Endothelial cell of umbilical vein (primary cell): ENCODE measurements around the gene GSG1L. TPM values are rescaled to one million over a fixed set of nuclear protein-coding genes. Genes with fewer than 3 reads are reported as not detected.

ENCODE experiments used
- BruUV-seq: library from RNA; stranded (reverse); fragments of 400-500 nt; replicated peaks from 2 replicates; lab custom pipeline; 2021; lab: Mats Ljungman, UMichigan
- CTCF ChIA-PET: fragments of 300-600, 350-600 bp; sonication (Branson Sonifier 250); formaldehyde crosslinking; loops from one replicate; lab custom pipeline; 2021; ENCODE audit warnings: antibody characterized with exemption, inconsistent platforms; lab: Charles Lee
- POLR2A ChIA-PET: fragments of 300-600, 350-600 bp; sonication (Branson Sonifier 250); formaldehyde crosslinking; loops from one replicate; lab custom pipeline; 2021; ENCODE audit warnings: antibody characterized with exemption, inconsistent platforms; lab: Charles Lee
- DNase-seq: peaks from one replicate; pipeline ENCODE4 v3.0.0-alpha.2; 2011; ENCODE audit warnings: low read depth, low spot score
- FAIRE-seq: peaks from 2 replicates; lab custom pipeline; 2011; peaks lifted over from hg19 to GRCh38; lab: Jason Lieb, UNC
- H2AFZ ChIP-seq: 2 replicates; pipeline ENCODE4 v1.6.0; 2012; ENCODE audit warnings: low read depth, low read length, control low read depth, inconsistent platforms
- H3K27ac ChIP-seq: 2 replicates; pipeline ENCODE4 v1.5.1; 2011; ENCODE audit warnings: low read depth, mild to moderate bottlenecking, control low read depth, low read length, moderate library complexity; ENCODE audit not compliant: insufficient read depth
- H3K27me3 ChIP-seq, 2 experiments: 2 replicates each; pipeline versions ENCODE4 v1.6.0 to v1.6.1; 2011; ENCODE audit warnings: low read length in 2 of 2, mixed read lengths in 1 of 2; ENCODE audit not compliant: control insufficient read depth in 2 of 2, insufficient read depth in 2 of 2
- H3K36me3 ChIP-seq, 2 experiments: 2 replicates in 1 of 2; 3 replicates in 1 of 2; pipeline ENCODE4 v1.5.1; 2011; ENCODE audit warnings: low read length in 2 of 2, mild to moderate bottlenecking in 1 of 2, moderate library complexity in 1 of 2; ENCODE audit not compliant: control insufficient read depth in 2 of 2, insufficient read depth in 2 of 2; ENCODE audit errors: extremely low read depth in 1 of 2
- H3K4me1 ChIP-seq: 3 replicates; pipeline ENCODE4 v1.5.1; 2011; ENCODE audit warnings: mild to moderate bottlenecking, low read length; ENCODE audit not compliant: control insufficient read depth, insufficient read depth; ENCODE audit errors: extremely low read depth
- H3K4me2 ChIP-seq: 2 replicates; pipeline ENCODE4 v1.6.1; 2011; ENCODE audit warnings: low read length, control low read depth, mixed read lengths; ENCODE audit not compliant: insufficient read depth
- H3K4me3 ChIP-seq, 3 experiments: fragments of 200-600 bp in 1 of 3; sonication (generic), shearing (Covaris generic) in 1 of 3; replicated peaks in 1 of 3; 2 replicates each; pipeline ENCODE4 v1.5.1; 2011 to 2016; ENCODE audit warnings: control low read depth in 3 of 3, low read length in 3 of 3, mild to moderate bottlenecking in 2 of 3, inconsistent platforms in 1 of 3, low read depth in 1 of 3, moderate library complexity in 1 of 3; ENCODE audit not compliant: insufficient read depth in 1 of 3
- H3K79me2 ChIP-seq: 2 replicates; pipeline ENCODE4 v1.6.0; 2012; ENCODE audit warnings: low read length, inconsistent platforms; ENCODE audit not compliant: control insufficient read depth, insufficient read depth
- H3K9ac ChIP-seq: replicated peaks from 2 replicates; pipeline ENCODE3; 2011; ENCODE audit warnings: low read length, control low read depth; ENCODE audit not compliant: insufficient read depth; ENCODE audit errors: extremely low read depth
- H3K9me1 ChIP-seq: replicated peaks from 3 replicates; pipeline ENCODE4 v1.6.0; 2011; ENCODE audit warnings: mild to moderate bottlenecking, low read length; ENCODE audit not compliant: control insufficient read depth, insufficient read depth; ENCODE audit errors: extremely low read depth
- H3K9me3 ChIP-seq: replicated peaks from 2 replicates; pipeline ENCODE4 v1.5.1; 2012; ENCODE audit warnings: low read length, inconsistent platforms; ENCODE audit not compliant: control insufficient read depth, insufficient read depth
- H4K20me1 ChIP-seq: replicated peaks from 2 replicates; pipeline ENCODE3; 2011; ENCODE audit warnings: mild to moderate bottlenecking, low read length; ENCODE audit not compliant: control insufficient read depth, insufficient read depth; ENCODE audit errors: extremely low read depth
- CTCF ChIP-seq, 2 donors: IDR thresholded peaks; 1 replicate in 1 of 2; 2 replicates in 1 of 2; pipeline ENCODE4 v1.5.1; 2011; ENCODE audit warnings: low read length in 2 of 2, mild to moderate bottlenecking in 2 of 2, moderate library complexity in 2 of 2, control low read depth in 1 of 2, inconsistent platforms in 1 of 2, low read depth in 1 of 2; ENCODE audit not compliant: insufficient read depth in 1 of 2; ENCODE audit errors: extremely low read depth in 1 of 2
- EZH2 ChIP-seq: IDR thresholded peaks from 2 replicates; pipeline ENCODE4 v1.6.1; 2012; ENCODE audit warnings: borderline replicate concordance, low read depth, mild to moderate bottlenecking, moderate library complexity, low read length, inconsistent platforms; ENCODE audit not compliant: severe bottlenecking
- FOS ChIP-seq: IDR thresholded peaks from 2 replicates; pipeline ENCODE4 v1.6.1; 2011; ENCODE audit warnings: mild to moderate bottlenecking, low read length, moderate library complexity, borderline replicate concordance; ENCODE audit not compliant: insufficient read depth
- GATA2 ChIP-seq: IDR thresholded peaks from 2 replicates; pipeline ENCODE4 v1.7.0; 2011; ENCODE audit warnings: low read depth, mild to moderate bottlenecking, moderate library complexity, mixed read lengths, low read length; ENCODE audit not compliant: insufficient read length, insufficient read depth
- JUN ChIP-seq: IDR thresholded peaks from 2 replicates; pipeline ENCODE4 v1.6.1; 2011; ENCODE audit warnings: borderline replicate concordance, low read depth; ENCODE audit not compliant: insufficient read length, insufficient read depth
- MYC ChIP-seq: IDR thresholded peaks from one replicate; pipeline ENCODE4 v1.6.1; 2011; ENCODE audit warnings: mild to moderate bottlenecking, low read depth, low read length
- POLR2A ChIP-seq: IDR thresholded peaks from 2 replicates; pipeline ENCODE4 v1.6.1; 2012; ENCODE audit warnings: low read depth, mild to moderate bottlenecking, control low read depth, low read length
- POLR2AphosphoS5 ChIP-seq: IDR thresholded peaks from 2 replicates; pipeline ENCODE4 v1.6.1; 2012; ENCODE audit warnings: low read depth, mild to moderate bottlenecking, control low read depth, low read length, moderate library complexity; ENCODE audit not compliant: insufficient read depth
- dilution Hi-C: fragments of 300-500 bp; cut with MboI; formaldehyde crosslinking; loops from one replicate; pipeline ENCODE4 v1.15.0; 2019; ENCODE audit warnings: low sequenced_read_pairs; ENCODE audit not compliant: extremely low pct_ligation_motif_present
- intact Hi-C: fragments of 100-400 bp; cut with micrococcal nuclease; formaldehyde crosslinking; loops from one replicate; pipeline ENCODE4 v1.10.0; 2022
- polyA plus RNA-seq, 4 experiments: library from polyadenylated mRNA; depleted of rRNA in 3 of 4; stranded (reverse) in 3 of 4; unstranded in 1 of 4; fragments of >200 nt; gene quantifications; 2 replicates each; pipeline versions ENCODE4 v1.2.1 to v1.2.3, GENCODE V29; 2011 to 2012; ENCODE audit warnings: missing spikeins in 1 of 4
- total RNA-seq: library from RNA; stranded (reverse); gene quantifications from 2 replicates; pipeline ENCODE4 v1.2.3, GENCODE V29; 2021
- TF ChIP-seq, protein P1 (sequence below): IDR thresholded peaks from 2 replicates; pipeline ENCODE4 v1.6.1; 2011; ENCODE audit not compliant: insufficient read depth, insufficient read length

The GSG1L gene
- total and polyA plus RNA-seq, 2 donors (not counting 3 experiments of a cell fraction or from before 2014, with no cell fraction given): 0.06 TPM; not detected in 1

GRCh38 chr16:28100810-28101532 lies 37.5 kb upstream of the GSG1L start:
- no peaks in the 10 kb centered on the region for H3K27me3 ChIP-seq
- ChIA-PET POLR2A (no interaction called here), CTCF (interaction anchor here (0.7 to 1.4 kb wide), 2 partner anchors 117 kb away, joined by 4 to 5 read pairs; no protein-coding TSS in a partner anchor)
- FAIRE-seq: no peak
- no peaks in the 10 kb centered on the region for H3K9me3 ChIP-seq
- H3K4me3 ChIP-seq: no peak overlapping the region
- dilution Hi-C loops: no loop called here
- H3K4me1 ChIP-seq: no peaks in the 10 kb centered on the region
- no peaks in the 10 kb centered on the region for H3K79me2 ChIP-seq
- BruUV-seq: no TSS peak
- H3K27ac ChIP-seq: no peak overlapping the region
- H4K20me1 ChIP-seq: no peaks in the 10 kb centered on the region
- H3K9me1 ChIP-seq: no peaks in the 10 kb centered on the region
- intact Hi-C loops: no loop called here
- no peak for DNase-seq
- H2AFZ ChIP-seq: no peak overlapping the region
- TF ChIP-seq MYC: no peak
- TF ChIP-seq EZH2: no peak
- TF ChIP-seq GATA2: no peak
- no peak for TF ChIP-seq CTCF (IDR thresholded peaks at IDR 0.05; ENCODE audit: extremely low read depth in 1 of 2, insufficient read depth in 1 of 2, low read depth in 1 of 2, low read length in 2 of 2)
- no peak for TF ChIP-seq POLR2AphosphoS5
- TF ChIP-seq FOS: no peak
- no peak for TF ChIP-seq POLR2A
- TF ChIP-seq, protein P1, sequence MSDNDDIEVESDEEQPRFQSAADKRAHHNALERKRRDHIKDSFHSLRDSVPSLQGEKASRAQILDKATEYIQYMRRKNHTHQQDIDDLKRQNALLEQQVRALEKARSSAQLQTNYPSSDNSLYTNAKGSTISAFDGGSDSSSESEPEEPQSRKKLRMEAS: no peak
- TF ChIP-seq JUN: no peak
- H3K4me2 ChIP-seq: no peak overlapping the region
- peaks cover 15 to 68% of the 10 kb centered on the region in 2 experiments for H3K36me3 ChIP-seq
- no peak overlapping the region for H3K9ac ChIP-seq
